H4 (cell line): ENCODE results near the gene MEF2C. TPM values are rescaled to one million over a fixed set of nuclear protein-coding genes. Genes with fewer than 3 reads are reported as not detected.
"Not testable (repeated sequence)": the region's sequence is repeated elsewhere in the genome, so short reads cannot be mapped to it uniquely, and the experiment has no call there.

ENCODE experiments used
- DNase-seq: peaks from one replicate; pipeline ENCODE4 v3.0.0-alpha.2; 2015; ENCODE audit warnings: low spot score
- total RNA-seq: library from RNA; depleted of rRNA; stranded (reverse); fragments of >200 nt; shearing (Covaris generic); gene quantifications from 2 replicates; pipeline ENCODE4 v1.2.3, GENCODE V29; 2014

MEF2C gene
- total RNA-seq, 1 experiment from 2014 or later = 7.5 TPM

DNA sequence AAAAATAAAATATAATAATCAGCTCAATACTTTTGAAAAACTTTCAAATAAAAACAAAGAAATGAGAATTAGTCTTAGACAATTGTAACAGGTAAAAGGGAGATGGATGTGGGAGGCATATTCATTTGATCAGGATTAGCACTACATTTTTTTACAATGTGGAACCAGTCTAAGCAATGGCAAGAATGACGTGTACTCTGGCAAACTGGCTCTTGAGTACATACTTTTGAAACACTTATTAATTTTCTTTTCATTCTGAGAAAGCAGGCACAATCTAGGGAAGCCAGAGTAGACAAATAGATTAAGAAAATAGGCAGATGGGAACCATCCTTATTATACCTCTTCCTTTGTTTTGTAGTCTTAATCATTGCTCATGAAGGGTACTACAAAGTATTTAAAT is 79.7 kb downstream of the MEF2C start:
- no peak for DNase-seq

DNA sequence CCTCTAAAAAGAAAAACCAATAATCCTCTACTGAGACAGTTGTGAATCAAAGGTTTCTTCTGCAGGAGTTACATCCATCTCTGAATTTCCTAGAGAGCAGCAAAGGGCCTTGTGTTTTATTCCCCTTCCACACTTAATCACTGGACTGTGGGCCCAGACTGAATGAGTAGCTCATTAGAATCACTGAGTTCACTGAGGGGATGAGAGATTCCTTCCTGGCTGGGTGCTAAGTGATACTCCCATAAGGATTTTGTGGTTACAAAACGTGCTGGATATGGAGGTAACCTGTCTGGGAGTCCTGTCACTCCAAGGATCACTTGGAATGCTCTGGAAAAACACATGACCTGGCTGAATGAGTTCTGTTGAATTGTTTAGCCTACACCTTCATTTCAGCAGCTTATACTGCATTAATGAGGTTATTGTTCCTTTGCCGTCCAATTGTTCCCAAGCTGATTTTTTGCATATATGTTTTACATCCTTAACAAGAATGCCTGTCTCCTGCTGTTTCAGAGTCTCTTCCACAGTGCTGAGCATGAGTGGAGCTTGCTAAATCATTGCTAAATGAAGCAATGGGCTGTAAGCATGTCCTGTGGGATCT is 82.9 kb downstream of the MEF2C start:
- DNase-seq = no peak

DNA sequence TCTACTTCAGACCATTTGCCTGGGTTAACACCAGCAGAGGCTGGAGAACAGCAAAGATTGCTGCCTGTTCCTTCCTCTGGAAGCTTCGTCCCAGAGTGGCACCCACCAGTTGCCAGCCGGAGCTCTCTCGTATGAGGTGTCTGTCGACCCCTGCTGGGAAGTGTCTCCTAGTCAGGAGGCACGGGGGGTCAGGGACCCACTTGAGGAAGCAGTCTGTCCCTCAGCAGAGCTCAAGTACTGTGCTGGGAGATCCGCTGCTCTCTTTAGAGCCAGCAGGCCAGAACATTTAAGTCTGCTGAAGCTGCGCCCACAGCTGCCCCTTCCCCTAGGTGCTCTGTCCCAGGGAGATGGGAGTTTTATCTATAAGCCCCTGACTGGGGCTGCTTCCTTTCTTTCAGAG is 84.1 kb downstream of the MEF2C start:
- DNase-seq = not testable (repeated sequence)

DNA sequence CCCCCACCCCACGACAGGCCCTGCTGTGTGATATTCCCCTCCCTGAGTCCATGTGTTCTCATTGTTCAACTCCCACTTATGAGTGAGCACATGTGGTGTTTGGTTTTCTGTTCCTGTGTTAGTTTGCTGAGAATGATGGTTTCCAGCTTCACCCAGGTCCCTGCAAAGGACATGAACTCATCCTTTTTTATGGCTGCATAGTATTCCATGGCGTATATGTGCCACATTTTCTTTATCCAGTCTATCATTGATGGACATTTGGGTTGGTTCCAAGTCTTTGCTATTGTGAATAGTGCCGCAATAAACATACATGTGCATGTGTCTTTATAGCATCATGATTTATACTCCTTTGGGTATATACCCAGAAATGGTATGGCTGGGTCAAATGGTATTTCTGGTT is 89.2 kb downstream of the MEF2C start:
- not testable (repeated sequence) for DNase-seq

DNA sequence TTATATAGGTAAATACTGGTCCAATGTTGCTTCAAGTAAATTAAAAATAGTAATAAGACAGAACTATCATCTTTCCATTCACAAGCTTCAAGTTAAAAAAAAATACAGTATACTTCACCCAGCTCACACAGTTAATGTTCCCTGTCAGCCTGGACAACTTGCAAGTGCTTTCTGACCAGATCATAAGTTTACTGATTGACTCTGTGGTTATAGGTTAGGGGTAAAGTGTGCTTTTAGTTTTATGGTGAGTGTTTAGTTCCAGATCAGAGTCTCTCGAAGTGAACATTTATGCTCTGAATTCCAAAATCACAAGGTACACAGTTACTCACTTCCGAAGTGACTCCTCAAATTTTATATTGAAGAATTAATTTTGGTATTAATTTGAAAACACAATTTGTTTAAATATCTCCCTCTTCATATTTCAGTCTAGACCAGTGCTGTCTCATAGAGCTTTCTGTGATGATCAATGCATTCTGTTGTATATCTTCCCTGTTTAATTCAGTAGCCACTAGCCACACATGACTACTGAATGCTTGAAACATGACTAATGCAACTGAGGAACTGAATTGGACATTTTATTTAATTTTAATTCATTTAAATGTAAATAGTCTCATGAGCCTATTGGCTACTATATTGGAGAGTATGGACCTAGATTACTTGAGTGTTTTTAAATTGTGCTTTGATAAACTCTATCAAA is 90.7 kb downstream of the MEF2C start:
- no peak for DNase-seq

DNA sequence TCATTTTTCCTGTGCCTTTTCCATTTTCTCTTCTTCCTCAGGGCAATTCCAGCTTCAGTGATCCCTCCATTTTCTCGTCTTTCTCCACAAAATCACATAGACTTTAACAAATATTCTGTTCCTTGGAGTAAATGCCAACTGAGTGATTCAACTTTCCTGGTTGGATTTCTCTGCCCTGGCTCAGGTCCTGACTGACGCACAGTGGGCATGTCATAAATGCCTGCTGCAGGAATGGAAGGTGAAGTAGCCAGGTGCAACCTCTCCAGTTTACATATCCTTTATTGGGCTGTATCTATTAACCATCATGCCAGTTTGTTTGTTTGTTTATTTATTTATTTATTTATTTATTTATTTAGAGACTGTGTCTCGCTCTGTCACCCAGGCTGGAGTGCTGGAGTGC is 95.1 kb downstream of the MEF2C start:
- DNase-seq = no peak

DNA sequence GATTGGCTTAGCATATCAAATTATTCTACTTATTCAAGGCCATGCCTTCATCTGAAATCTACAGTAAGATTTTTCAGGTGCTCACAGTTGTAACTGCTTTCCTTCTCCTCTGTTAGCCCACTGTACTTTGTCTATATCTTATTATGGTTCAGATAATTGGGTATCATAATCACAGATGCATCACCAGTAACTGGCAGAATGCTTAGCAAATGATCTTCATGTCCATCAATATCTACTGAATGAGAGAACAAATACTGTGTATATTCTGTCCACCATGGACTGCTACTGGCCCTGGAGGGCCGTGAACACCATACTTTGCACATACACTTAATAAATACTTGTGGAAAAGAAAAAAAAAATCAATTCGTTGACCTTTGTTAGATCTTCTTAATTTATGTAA is 96.2 kb downstream of the MEF2C start:
- DNase-seq = no peak

DNA sequence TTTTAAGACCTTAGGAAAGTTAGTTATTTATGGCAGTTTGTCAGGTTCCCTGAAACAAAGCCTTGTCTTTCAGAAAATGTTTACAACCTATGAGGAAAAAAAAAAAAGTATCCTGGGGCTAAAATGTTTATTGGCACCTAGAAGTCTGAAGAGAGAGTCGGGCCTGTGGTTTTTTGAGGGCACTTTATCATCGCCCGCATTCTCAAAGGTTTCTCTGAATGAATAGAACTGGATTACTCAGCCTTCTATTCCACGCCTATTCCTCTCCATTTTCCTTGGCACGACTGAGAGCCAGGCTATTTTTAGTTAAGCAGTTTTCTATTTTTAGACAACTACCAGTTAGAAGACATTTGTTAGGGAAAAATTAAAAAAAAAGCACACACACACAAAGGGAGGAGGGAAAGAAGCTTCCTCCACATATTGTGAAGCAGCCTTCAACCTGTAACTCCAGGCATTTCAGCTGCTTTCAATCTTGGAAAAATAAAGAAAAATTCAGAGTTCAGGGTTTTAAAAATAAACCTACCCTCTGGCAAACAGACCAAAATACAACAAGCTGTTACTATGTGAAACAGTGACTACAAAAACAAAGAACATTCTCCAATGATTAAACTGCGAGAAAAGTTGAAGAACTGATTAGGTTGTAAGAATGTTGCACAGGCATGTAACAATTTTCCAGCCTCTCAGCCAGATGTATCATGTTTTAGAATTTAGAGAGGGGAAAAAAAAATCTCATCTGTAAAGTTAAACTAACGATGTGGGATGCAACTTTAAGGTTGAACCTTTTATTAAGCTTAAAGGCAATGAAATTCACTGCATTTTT is 97.0 kb downstream of the MEF2C start:
- peak; percentile 97 for DNase-seq

DNA sequence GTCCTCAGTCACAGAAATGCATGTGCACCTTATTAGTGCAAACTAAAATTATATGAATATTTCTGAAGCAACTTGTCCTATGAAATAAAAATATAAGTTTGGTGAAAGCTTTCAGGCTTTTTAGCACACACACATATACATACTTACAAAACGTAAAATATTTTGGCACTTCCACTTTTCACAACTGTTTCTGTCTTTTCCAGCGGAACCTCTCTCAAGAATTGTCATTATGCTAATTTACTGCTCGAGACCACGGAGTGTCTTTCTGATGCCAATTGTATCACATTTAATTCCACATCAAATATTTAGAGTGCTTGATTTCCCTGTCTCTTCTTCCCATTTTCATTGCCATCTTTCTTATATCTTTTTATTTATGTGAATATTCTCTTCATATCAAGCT is 100.4 kb downstream of the MEF2C start:
- DNase-seq = no peak

DNA sequence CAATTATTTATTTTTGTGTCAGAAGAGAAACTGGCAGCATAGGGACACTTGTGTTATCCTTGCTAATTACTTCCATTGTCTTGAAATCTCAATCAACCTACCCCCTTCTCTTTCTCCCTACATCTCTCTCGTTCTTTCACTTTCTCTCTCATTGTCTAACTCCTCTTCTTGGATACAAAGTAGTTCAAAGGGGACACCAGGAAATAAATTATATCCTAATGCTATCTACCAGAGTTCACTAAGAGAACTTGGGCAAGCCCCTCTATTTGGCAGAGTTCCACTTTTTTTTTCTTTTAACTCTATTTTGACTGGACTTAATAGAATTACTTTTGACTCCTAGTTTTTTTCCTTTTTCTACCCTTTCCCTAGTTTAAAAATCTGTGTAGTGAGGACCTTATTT is 102.2 kb downstream of the MEF2C start:
- DNase-seq = no peak

DNA sequence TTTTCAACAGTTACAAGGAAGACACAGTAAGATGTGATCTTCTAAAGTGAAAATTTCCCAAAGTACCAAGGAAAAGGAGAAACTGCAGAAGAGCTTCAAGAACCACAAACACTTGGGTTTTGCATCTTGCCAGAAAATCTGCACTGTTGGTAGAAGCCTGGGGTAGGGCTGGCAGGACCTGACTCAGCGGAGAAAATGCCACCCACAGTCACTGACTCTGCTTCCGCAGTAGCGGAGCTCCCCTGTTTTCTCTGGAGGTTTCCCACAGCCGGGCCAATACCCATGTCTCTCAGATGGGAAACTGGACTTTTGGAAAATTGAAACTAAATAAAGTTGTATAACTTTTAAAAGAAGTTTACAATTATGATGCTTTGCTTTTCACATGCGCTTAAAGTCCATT is 104.2 kb downstream of the MEF2C start:
- DNase-seq = no peak

DNA sequence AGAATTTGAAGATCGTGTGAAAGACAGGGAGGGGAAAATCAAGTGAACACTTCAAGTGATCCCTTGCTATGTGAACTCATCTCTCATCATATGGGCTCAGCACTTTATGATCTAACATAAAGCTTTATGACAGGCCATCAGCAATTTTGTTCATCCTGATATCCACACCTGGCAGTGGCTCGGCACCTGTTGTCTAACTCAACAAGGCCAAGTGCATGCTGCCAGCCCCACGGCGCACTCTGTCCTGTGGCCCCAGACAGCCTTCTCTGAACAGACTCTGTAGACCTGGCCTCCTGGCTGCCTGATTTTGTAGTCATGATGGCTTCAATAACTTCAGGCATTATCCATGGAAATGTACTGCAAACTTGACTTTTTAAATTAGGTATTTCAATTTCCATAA is 106.3 kb downstream of the MEF2C start:
- no peak for DNase-seq

DNA sequence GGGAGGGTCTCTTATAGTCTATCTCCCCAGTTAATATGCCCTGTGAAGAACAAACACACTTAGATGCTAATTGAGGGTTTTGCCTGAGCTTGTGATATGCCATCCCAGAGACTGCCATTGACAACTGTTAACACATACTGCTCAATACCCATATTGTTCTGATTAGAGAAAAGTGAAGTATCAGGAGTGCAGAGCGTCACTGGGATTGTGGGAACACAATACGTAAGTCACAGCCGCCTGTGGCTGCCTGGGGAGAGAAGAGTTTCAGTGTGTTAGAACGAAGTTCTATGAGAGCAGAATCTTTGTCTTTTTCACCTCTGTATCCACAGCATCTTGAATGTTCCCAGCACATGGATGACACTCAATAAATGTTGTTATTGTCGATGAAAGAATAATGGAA is 110.2 kb downstream of the MEF2C start:
- no peak for DNase-seq

DNA sequence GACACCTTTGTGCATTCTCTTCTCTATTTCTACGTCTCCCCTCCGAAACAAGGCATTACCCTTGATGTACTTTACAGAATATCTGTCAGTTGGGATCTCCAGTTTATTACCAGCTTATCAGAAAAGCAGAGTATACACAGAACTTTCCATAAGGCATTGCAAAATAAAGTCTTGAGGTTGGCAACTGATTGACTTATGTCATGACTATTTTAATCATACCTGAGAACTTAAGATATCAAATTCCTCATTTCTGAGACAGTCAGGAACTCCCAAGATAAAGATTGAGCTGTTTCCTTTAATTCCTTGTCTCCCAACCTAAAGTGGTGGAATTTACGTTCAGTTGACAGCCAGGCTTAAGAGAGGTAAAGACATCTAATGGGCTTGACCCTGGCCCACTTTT is 110.9 kb downstream of the MEF2C start:
- no peak for DNase-seq

DNA sequence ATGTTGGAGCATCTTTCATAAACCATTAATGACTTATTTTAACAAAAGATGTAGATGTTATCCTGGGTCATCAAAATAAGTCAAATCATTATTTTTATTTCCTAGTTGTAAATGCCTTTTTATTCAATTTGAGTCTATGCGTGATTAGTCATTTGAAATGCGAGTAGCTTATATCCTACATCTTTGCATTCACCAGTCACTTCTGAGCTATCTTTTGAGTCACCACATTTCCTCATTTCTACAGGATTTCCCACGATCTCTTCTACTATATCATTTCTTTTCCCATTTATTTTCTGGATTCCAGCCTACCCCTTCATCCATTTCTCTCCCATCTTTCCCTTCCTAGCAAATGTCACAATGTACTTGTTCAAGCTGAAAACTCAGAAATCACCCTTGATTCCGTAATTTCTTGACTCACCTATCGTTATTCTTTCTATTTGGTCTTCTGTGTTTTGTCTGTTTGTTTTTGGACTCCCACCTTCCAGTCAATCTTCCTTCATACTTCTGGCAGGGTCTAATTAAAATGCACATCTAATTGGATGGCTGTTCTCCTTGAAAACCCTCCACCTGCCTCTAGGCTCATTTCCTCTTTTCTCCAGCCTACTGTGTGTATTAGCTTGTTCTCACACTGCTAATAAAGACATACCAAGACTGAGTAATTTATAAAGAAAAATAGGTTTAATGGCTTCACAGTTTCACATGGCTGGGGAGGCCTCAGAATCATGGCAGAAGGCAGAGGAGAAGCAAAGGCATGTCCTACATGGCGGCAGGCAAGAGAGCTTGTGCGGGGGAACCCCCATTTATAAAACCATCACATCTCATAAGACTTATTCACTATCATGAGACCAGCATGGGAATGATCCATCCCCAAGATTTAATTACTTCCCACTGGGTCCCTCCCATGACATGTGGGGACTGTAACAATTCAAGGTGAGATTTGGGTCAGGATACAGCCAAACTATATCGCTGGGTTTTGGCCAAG is 112.4 kb downstream of the MEF2C start:
- no peak for DNase-seq

DNA sequence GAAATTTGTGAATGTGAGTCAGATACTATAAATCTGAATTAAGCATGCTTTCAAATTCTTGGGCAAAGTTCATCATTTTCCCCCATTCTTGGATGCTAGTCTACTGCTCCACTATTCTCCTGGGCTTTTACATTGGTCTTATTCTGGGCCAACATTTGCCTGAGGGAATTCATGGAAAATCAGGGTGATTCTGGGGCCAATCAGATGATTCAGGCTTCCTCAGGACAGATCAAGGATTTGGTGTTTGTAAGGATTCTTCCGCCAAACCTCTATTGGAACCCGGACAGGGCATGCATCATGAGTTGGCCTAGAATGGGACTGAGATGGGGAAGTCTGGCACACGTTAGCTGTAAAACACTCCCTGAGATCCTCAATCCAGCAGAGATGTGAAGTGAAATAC is 113.8 kb downstream of the MEF2C start:
- DNase-seq = no peak

DNA sequence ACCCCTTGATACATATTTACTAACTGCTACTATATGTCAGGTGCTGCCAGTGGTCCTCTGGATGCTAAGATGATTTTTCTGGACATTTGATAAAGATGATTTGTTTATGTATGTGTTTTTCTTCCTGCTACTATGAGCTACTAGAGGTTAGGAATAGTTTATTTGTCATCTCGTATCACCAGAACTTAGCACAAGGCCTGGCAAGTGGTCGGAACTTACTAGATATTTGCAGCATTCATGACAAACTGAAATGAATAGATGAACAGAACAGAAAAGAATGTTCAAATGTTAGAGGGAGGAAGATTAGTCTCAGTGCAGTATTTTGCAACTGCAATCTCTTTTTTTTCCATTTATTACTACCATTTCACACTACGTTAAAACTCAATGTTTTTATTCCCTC is 114.6 kb downstream of the MEF2C start:
- no peak for DNase-seq

DNA sequence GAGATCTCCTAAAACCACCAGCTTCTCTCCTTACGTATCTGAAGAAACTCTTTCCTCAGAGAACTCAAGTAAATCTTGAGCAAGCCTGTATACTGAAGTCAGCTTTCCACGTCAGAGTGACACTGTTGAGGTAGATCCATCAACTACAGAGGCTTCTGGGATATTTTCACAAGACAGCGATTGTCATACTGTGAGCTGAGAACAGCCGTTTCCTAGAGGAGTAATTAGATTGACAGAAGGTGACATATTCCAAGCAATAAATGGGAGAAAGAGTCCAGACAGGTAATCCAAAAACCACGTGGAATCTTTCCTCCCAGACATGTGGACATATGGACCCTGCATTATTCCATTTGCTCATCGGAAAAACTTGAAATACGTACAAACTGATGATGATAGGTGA is 117.2 kb downstream of the MEF2C start:
- DNase-seq = no peak

DNA sequence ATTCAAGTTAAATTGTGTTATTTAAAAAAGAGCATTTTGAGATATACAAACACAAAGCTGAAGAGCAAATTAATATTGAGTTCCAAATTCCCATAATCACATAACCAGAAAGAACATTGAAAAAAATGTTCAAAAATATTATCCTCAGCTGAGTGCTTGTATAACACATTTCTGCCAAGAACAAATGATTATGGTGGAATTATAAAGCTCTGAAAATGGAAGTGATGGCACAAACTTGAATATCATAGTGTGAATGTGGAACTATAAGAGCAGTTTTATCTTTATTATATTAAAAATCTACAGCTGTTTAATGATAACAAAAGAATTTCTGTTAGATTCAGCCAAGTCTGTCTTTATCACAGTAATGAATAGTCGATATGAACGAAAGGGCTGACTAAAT is 117.8 kb downstream of the MEF2C start:
- DNase-seq = no peak

DNA sequence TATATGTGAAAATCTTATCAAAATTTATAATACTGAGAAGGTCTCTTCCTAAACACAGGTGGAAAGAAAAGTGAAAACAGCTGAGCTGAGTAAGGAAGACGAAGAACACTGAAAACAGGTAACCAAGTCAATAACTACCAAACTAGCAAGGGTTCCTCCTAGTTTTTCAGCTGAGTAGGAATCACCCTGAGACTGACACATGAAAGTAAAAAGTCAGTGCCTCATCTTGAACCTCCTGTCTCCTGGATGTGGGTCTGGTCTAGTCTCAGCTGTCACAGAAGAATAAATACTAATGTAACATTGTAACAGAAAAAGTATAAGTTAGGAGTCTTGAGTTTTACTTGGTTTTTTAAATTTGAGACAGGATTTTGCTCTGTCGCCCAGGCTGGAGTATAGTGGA is 121.0 kb downstream of the MEF2C start:
- DNase-seq = no peak

DNA sequence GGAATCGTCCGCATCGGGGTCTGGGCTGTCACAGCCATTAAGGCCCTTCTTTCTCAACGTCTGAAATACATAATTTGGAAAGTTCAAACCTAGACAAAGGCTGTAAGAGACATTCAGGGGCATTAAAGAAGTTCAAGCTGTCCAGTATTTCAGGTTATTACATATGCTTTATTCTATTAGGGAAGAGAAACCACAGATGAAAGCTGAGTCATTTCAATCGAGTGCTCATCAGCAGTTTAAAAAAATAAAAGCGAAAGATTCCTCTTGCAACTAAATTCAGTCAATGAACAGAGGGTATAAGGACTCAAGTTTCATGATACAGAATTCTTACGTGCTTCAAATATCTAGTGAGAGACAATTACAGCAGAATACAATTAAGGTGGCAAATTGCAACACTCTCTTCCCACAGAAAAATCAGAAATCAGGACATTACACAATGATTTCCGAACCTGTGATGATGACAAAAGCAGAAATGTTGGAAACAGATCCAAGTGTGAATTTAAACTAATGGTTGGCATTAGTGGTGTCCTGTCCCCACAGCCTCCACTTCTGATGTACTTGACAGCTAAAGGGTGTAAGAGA is 121.6 kb downstream of the MEF2C start:
- no peak for DNase-seq

DNA sequence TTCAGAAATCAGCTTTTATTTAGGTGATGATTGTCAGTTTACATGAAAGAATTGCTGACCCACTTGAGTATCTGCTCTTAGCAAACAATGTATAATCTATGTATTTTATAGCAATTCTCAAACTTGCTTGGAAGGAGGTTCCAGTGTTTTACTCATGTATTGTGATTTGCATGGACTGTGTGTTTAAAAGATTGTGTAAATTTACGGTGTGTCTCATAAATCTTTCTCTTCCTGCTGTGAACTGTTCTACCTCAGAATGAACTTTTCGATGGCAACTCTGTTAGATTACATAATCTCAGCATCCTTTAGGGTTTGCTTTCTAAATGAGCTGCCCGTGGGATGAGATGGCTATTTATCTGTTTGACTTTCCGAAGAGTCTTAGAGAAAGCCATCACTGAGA is 122.5 kb downstream of the MEF2C start:
- no peak for DNase-seq
